Measurements from ENCODE around the gene COL20A1. TPM values are rescaled to one million over a fixed set of nuclear protein-coding genes. Genes with fewer than 3 reads are reported as not detected.

The COL20A1 gene
- total and polyA plus RNA-seq, 2 of the 13 experiments (the other 11 are each of a cell fraction or from before 2014, with no cell fraction given) = not detected

DNA sequence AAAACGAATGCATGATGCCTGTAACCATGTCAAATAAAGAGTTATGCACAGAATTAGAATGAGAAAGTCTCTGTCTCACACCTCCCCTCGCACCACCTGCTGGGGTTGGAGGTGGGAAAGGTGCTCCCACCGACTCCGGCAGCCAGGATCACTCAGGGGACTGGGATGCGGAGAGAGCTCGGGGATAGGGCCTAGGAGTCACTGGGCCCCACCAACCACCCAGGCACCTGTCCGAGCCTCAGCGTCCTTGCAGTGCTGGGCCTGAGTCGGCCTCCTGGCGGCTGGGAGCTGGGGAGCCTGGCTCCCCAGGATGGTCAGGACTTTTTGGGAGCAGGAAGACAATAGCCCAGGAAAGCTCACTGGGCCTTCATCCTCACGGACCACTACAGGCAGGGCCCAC is 90.6 kb downstream of the COL20A1 start (continued):
- TF ChIP-seq, protein P1, sequence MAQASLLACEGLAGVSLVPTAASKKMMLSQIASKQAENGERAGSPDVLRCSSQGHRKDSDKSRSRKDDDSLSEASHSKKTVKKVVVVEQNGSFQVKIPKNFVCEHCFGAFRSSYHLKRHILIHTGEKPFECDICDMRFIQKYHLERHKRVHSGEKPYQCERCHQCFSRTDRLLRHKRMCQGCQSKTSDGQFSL (CRISPR knock-in tag; IDR thresholded peaks at IDR 0.05) = no peak
- no peak for TF ChIP-seq PITX1 (CRISPR knock-in tag; IDR thresholded peaks at IDR 0.05)
- TF ChIP-seq ZNF280B (CRISPR knock-in tag; IDR thresholded peaks at IDR 0.05; ENCODE audit: borderline replicate concordance) = no peak
- no peak for TF ChIP-seq SYNCRIP (IDR thresholded peaks at IDR 0.05; ENCODE audit: insufficient read depth, low read depth, low read length)
- TF ChIP-seq SMYD3 (CRISPR knock-in tag; IDR thresholded peaks at IDR 0.05) = no peak

- no TSS peak for BruUV-seq (replicated peaks)
- H3K36me3 ChIP-seq (replicated peaks in 1 of 2; ENCODE audit: control insufficient read depth in 1 of 2, insufficient read depth in 2 of 2, low read length in 2 of 2) = no peaks in the 10 kb centered on the region
- intact Hi-C loops (cut with micrococcal nuclease; ENCODE audit: unreplicated experiment) = no loop called here
- H3K9me3 ChIP-seq (ENCODE audit: low read length) = peaks cover 29% of the 10 kb centered on the region
- H3K4me2 ChIP-seq (ENCODE audit: low read depth, low read length) = no peak overlapping the region
- H3K4me1 ChIP-seq (ENCODE audit: insufficient read depth, low read length) = no peaks in the 10 kb centered on the region
- H2AFZ ChIP-seq (ENCODE audit: low read length) = no peak overlapping the region
- ChIA-PET POLR2A (no interaction called here), CTCF (ENCODE audit: low intra/inter-chr PET ratio, low total read pairs) (interaction anchor here (3.8 kb wide), 1 partner anchor 74 kb away, joined by 69 read pairs; no protein-coding TSS in a partner anchor)
- no peak for FAIRE-seq
- H3K9ac ChIP-seq (ENCODE audit: insufficient read depth, low read depth, low read length) = no peak overlapping the region
- H4K20me1 ChIP-seq (ENCODE audit: insufficient read depth, low read length) = peaks cover 11% of the 10 kb centered on the region; the same call in 1 of the 2 replicates
- DNase-seq (ENCODE audit: low spot score) = no peak
- 19% methylated on average over 14 of the region's 18 CpGs for WGBS (ENCODE audit: low lambda C conversion rate)
- no peak for ATAC-seq
- H3K27me3 ChIP-seq (ENCODE audit: control insufficient read depth in 1 of 2, insufficient read depth in 2 of 2, low read length in 2 of 2) = peaks cover 8 to 28% of the 10 kb centered on the region in 2 experiments; a peak in 3 of 5 replicates
- no peak overlapping the region for H3K27ac ChIP-seq (ENCODE audit: extremely low read length, insufficient read depth, low read length)
- no peak overlapping the region for H3K4me3 ChIP-seq (replicated peaks in 1 of 3; ENCODE audit: insufficient read depth in 1 of 3, low read depth in 2 of 3, low read length in 3 of 3)
- H3K79me2 ChIP-seq (ENCODE audit: insufficient read depth, low read length) = no peaks in the 10 kb centered on the region
- in situ Hi-C loops (cut with HindIII; ENCODE audit: extremely low pct_ligation_motif_present, low pct_unique_long_range_greater_than_20kb) = loop anchor here (5.0 kb wide), 1 partner anchor 77 kb away; no protein-coding TSS in a partner anchor
- no peak for TF ChIP-seq PTBP1 (IDR thresholded peaks at IDR 0.05; ENCODE audit: low read depth, low read length, poor library complexity, severe bottlenecking)
- TF ChIP-seq DMAP1 (CRISPR knock-in tag; IDR thresholded peaks at IDR 0.05) = no peak
- TF ChIP-seq ZBTB20 (CRISPR knock-in tag; IDR thresholded peaks at IDR 0.05; ENCODE audit: borderline replicate concordance, low read depth) = no peak
- no peak for TF ChIP-seq HNRNPUL1 (IDR thresholded peaks at IDR 0.05; ENCODE audit: low read depth, low read length)
- TF ChIP-seq ZNF160 (CRISPR knock-in tag; IDR thresholded peaks at IDR 0.05) = no peak
- no peak for TF ChIP-seq ZMAT3 (CRISPR knock-in tag; conservative IDR thresholded peaks at IDR 0.05)
- TF ChIP-seq CEBPZ (IDR thresholded peaks at IDR 0.05; ENCODE audit: low read length) = no peak
- no peak for TF ChIP-seq KMT2B (CRISPR knock-in tag; IDR thresholded peaks at IDR 0.05)
- TF ChIP-seq HNF4A (CRISPR knock-in tag; IDR thresholded peaks at IDR 0.05) = no peak
- TF ChIP-seq CBX5 (CRISPR knock-in tag; IDR thresholded peaks at IDR 0.05; ENCODE audit: borderline replicate concordance) = no peak
- TF ChIP-seq, protein P2, sequence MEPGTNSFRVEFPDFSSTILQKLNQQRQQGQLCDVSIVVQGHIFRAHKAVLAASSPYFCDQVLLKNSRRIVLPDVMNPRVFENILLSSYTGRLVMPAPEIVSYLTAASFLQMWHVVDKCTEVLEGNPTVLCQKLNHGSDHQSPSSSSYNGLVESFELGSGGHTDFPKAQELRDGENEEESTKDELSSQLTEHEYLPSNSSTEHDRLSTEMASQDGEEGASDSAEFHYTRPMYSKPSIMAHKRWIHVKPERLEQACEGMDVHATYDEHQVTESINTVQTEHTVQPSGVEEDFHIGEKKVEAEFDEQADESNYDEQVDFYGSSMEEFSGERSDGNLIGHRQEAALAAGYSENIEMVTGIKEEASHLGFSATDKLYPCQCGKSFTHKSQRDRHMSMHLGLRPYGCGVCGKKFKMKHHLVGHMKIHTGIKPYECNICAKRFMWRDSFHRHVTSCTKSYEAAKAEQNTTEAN (CRISPR knock-in tag; conservative IDR thresholded peaks at IDR 0.05) = no peak
Measured at GRCh38 chr20:63384336-63384735, 91.3 kb downstream of the COL20A1 start.
